ENCODE data around the gene ZMIZ1.

The ZMIZ1 gene

DNA sequence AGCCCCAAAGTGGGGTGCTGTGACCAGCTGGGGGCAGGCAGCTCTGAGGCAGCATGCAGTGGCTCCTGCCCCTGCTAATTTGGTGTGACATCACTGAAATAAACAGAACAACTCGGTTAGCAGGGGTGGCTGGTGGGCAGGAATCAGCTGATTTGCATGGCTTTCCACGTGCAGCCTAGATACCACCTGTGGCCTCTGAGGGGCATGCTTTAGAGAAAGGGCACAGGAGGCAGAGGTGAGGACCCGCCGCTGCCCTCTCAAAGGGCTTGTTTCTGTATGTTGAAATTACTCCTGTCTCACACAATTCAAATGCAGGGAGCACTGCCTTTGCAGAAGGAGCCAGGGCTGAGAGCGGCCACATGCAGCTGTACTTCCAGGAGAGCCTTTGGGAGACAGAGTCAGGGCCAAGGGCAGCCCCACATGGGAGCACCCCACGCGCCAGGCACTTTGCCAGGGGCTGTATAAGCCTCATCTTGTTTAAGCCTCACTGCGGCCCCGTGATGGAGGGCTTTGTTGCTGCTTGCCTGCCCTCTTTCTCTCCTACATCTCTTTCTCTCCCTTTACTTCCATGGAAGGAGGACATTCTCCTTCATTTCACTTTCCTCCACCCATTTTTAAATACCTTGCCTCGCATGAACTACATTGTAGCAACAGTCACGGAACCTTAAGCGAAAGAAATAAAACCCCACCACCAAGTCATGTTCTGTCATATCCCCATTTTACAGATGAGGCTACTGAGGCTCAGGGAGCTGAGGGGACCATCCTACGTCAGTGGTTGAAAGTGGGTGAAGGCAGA, 137.7 kb downstream of the ZMIZ1 start:
- DNase-seq (ENCODE audit: low read depth in 2 of 2) = no peak

DNA sequence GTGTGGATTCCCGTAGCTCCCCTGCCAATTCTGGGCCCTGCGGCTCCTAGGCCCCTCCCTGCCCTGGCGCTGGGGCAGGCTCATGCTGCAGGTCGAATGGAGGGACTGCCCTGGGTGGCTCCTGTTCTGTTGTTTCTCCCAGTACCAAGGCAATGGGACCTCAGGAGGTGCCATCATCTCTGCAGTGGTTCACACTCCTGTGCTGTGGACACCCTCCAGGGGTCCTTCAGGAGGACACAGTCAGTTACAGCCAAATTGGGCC, 138.3 kb downstream of the ZMIZ1 start:
- no peak for DNase-seq (ENCODE audit: low read depth in 2 of 2)

DNA sequence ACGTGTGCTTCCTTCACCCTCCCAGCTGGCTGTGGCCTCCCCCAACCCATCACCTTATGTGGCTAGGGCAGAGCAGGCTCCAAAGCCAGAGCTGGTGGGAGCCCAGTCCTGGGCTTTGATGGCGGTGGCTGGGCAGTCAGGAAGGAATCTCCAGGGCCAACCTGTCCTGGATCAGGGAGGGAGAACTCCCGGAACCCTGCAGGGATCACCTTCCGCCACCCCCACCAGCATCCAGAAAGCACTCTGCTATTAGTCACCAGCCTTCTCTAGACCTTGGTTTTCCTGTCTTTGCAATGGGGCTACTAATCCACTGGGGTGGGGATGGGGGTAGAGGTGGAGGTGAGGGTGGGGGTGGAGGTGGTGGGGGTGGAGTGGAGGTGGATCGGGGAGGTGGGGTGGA, 139.0 kb downstream of the ZMIZ1 start:
- DNase-seq (ENCODE audit: low read depth in 2 of 2) = no peak

DNA sequence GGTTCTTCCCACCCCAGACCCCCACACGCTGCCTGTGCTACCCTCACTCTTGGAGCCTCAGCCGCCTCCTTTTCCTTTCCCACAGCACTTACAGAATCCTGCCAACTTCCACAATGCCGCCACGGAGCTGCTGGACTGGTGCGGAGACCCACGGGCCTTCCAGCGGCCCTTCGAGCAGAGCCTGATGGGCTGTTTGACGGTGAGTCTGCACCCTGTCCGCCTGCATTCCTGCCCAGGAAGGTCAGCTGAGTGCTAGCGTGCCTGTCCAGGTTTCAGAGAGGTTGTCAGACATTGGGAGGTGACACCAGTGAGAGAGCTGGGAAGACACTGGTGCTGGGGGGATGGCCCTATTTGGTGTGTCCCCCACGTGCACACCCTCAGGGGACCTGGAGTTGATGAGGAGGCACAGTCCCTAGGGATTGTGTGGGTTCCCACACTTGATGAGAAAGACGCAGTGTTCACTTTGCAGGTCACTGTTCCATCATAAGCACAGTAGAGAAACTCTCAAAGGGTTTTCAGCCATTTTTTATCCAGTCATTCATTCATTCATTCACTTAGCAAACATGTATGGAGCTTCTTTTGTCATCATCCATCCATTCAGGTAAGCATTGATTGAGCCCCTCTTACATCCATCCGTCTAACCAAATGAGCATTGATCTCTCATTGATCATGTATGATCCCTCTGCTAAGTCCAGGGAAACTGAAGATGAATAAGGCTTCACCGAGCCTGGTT, 139.7 kb downstream of the ZMIZ1 start:
- DNase-seq (ENCODE audit: low read depth in 2 of 2) = no peak

DNA sequence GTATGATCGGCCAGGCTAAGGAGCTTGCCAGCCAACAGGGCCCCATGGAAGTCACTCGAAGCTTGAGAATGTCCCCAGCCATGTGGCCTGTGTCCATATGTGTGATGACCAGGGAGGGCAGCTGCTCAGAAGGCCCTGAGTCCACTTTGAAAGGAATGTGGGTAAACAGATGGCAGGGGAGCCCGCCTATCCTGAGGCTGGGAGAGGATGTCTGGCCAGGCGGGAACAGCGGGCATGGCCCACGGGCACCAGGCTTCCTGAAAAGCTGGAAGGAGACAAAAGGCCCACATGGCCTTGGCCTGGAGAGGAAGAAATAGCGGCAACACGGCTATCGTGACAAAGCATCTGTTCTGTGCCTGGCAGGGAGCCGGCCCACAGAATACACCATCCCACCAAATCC, 140.6 kb downstream of the ZMIZ1 start:
- no peak for DNase-seq (ENCODE audit: low read depth in 2 of 2)

DNA sequence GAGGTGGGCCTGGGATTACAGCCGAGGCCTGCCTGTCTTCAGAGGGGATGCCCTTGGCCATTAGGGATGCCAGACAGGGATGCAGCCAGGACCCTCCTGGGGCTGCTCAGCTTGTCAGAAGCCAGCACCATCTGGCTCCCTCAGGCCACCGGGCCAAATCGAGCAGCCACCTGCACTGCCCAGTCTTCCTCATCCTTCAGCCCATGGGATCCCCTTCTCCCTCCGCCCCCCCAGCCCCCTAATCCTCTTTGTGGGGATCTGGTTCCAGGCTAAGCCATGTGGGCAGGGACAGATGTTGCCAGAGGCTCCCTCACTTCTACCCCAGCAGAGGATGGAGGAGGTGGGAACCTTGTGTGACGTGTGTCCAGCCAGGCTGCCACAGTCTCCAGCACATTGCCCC, 141.1 kb downstream of the ZMIZ1 start:
- DNase-seq (ENCODE audit: low read depth in 2 of 2) = no peak

DNA sequence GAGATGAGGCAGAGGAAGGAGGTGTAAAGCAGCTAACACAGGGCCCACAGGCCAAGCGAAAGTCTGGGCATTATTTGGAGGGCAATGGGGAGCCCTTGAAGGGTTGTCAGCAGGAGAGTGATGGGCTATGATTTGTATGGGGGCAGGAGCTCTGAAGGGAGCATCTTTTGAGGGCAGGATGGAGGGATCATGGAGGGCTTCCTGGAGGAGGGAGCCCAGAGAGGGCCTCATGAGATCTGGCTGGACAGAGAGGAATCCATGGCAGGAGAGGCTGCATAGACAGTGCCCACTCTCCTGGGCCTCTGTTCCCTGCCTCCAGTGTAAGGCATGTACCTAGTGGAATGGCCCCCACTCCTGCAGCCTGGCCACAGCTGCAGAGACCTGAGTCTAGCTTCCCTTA, 141.9 kb downstream of the ZMIZ1 start:
- DNase-seq (ENCODE audit: low read depth in 2 of 2) = no peak

DNA sequence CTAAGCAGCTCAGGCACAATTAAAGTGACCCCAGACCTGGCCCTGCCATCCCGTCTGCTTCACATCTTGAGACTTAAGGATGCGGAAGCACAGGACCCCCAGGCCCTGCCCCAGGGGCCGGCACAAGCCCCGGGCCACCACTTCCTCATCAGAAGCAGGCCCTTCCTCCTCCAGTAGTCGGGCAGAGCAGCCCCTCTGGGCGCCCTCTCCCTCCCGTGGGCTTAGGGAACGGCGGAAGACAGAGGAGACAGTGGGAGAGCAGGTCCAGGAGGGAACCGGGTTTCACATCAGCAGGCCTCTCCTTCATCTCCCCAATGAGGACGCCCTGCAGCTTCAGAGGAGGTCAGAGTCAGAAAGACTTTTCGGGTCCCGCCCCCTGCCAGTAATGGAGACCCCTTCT, 142.8 kb downstream of the ZMIZ1 start:
- no peak for DNase-seq (ENCODE audit: low read depth in 2 of 2)

DNA sequence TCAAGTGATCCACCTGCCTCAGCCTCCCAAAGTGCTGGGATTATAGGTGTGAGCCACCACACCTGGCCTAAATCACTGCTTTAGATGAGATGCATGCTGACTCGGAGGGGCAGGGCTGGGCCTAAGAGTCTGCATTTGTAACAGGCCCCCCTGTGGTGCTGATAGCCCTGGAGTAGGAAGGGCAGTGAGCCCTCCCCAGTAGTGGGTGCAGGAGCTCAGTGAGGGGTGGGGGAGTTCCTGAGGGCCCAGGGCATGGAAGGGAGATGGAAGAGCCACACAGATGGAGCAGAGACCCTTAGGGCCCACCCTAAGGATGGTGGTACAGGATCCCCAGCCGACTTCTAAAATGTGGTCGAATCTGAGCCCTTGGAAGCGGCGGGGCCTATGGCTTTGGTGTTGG, 146.8 kb downstream of the ZMIZ1 start:
- no peak for DNase-seq (ENCODE audit: low read depth in 2 of 2)

DNA sequence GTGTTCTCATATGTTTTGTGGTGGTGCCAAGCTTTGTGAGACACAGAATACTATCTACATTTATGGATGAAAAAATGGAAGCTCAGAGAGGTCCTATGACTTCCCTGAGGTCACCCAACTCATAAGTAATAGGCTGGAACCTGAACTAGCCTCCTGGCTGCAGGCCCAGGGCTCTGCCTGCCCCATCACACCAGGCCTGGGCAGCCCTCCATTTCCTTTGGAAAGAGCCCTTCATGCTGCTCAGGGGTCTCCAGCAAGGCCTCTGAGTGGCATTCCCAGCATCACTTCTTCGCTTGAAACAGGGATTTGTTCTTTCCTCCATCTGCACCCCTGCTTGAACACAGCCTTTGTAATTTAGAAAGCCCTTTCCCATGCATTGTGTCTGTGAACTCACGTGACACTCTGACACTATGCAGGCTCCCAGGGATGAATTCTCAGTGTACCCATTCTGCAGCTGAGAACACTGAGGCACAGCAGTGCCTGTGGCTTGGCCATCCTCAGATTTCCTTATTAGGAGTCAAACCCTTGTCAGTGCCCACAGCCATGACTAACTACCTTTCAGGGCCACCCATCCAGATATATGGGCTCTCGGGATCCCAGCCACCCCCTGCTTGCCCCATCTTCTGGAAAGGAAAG, 150.7 kb downstream of the ZMIZ1 start:
- DNase-seq (ENCODE audit: low read depth in 2 of 2) = no peak

DNA sequence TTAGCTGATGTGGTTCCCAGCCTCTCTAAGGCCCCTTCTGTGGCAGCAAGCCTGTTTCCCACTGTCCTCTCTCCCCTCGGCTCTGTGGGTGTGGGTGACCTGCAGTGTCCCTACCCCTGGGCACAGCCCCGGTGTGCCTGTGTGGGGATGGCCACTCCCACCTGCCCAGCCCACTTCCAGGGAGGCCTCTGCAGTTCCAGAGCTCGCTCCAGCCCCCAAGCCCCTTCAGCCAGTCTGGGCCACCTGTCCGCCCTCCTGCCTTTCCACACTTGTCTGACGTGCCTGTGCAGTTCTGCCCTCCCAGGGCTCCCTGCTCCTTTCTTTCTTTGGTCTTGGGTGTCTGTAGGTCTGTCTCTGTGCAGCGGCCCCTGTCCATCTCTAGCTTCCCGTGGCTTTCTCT, 151.5 kb downstream of the ZMIZ1 start:
- DNase-seq (ENCODE audit: low read depth in 2 of 2) = no peak

DNA sequence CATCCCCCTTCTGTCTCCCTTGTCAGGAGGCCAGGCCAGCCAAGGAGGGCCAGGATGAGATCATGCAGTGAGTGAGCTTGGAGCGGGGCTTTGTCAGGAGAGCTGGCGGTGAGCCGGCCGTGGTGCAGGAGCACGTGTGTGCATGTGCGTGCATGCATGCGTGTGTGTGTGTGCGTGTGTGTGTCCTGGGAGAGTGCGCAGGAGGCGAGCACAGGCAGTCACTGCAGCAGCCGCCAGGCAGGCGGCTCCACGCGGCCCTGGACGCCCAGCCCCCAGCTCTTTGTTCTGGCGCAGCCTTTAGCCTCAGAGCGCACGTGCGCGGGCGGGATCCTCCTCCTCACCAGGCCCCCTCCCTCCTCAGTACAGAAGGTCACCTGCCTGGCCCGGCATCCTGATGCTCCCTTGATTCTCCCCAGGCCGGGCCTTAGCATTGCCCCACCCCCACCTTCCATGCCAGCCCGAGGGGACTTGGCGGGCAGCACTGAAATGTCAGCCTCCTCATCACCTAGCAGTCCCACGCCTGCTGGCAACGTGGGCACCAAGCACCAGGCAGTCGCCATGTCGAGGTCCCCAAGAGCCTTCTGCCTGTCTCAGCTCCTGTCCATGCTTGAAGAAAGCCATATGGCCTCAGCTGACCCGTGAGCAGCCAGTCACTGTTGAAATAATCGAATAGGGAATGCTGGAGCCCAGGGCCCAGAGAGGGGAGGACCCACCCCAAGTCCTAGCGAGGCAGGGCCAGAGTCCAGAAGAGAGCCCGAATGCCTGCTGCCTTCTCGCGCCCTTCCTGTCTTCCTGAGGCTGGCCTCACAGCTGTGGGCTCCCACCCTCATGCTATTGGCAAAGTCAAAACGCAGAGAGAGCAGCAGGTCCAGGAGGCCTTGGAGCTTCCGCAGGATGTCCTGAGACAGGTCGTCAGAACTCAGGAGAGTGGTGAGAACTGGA, 152.6 kb downstream of the ZMIZ1 start:
- no peak for DNase-seq (ENCODE audit: low read depth in 2 of 2)

DNA sequence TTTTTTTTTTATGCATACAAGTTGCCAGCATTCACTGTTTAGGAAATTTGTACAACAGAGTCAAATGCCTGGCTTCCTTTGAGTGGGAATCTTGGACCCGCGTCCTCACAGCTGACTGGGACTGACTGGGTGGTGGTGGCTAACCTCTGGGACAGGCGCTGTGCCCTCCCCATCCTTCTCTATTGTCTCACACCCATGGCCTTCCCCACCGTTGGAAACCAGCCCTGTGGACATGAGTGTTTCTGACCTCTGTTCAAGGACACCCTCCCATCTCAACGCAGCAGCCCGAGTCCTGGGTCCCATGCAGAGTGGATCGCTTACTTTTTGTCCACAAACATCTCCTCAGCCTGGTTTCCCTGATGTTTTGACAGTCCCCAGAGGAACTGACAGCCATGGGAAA, 153.4 kb downstream of the ZMIZ1 start:
- DNase-seq (ENCODE audit: low read depth in 2 of 2) = no peak

DNA sequence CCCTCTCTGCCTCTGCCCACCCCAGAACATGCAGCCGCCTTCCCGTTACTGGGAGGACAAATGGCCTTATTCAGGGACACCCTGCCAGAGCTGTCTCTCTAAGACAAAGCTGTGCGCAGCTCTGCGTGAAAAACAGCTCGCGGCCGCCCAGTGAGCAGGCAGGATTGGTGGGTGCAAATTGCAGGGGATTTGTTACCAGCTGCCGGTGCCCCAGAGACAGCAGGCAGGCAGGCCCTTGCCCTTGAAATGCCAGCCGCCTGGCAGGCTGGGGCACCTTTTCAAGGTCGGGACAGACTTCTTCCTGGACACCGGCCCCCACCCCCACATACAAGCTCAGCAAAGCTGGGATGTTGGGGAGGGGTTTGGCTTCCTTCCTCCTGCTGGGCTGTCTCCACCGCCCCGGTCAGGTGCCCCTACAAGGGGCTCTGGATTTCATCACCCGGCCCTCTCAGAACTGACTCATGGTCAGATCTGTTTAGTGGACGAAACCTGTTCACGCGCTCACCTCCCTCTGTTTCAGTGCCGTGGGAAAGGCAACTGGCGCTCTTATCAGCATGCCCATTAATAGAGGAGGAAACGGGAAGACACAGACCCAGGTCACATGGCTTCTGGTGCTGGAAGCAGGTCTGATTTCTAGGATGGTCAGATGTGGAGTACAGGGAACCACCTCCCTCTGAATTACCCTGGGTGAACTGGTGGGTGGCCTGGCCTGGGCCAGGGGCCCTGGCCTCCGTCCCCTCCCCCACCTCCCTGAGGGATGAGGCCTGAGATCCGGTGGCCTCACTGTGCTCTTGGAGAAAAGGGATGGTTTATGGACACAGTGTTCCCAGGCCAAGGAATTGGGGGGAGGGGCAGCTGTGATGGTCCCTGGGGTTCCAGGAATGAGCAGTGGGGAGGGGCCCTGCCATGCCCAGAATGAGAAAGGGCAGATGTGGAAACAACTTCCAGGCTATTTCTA, 154.6 kb downstream of the ZMIZ1 start:
- no peak for DNase-seq (ENCODE audit: low read depth in 2 of 2)

DNA sequence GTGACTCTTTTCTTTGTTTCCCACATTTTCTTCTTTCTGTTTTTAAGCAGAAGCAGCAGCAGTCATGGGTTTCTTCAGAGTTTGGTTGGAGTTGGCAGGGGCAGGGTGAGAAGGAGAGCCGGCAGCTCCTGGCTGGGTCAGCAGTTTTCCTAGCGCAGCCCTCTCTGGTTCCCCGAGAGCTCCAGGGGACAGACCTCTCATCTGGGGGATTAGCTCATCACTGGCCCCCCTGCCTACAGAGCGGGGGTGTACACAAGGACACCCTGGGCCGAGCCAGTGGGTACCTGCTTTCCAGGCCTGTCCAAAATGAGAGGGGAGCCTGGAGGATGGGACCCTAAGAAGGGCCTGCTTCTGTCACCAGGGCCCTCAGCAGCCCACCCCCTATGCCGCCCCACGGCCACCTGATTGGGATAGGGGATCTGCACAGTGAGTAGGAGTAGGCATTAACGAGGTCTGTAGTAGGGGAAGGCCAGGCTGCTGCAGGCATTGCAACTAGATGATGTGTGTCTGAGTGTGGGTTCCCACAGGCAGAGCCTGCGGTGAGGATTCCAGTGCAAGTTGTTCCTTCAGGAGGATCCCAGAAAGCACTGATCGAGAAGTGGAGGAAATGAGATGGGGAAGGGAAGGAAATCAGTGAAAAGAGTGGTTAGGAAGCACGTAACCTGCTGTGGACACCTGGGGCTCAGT, 155.6 kb downstream of the ZMIZ1 start:
- DNase-seq (ENCODE audit: low read depth in 2 of 2) = no peak

DNA sequence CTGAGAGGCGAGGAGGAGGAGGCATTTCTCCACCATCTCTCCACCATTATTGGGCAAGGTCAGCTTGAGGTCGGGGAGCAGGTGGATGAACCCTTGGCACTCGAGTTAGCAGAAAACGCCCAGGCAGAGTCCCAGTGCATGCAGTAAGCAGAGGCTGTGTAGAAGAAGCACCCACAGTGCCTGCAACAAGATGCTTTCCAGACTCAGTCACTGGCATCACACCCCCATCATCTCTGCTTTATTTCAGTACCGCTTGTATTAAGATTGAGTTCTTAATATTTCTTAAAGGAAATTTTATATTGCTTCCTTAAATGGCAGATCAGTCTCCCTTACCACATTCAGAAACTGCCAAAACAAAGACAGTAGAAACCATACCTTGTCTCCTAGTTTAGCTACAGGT, 156.2 kb downstream of the ZMIZ1 start:
- no peak for DNase-seq (ENCODE audit: low read depth in 2 of 2)

DNA sequence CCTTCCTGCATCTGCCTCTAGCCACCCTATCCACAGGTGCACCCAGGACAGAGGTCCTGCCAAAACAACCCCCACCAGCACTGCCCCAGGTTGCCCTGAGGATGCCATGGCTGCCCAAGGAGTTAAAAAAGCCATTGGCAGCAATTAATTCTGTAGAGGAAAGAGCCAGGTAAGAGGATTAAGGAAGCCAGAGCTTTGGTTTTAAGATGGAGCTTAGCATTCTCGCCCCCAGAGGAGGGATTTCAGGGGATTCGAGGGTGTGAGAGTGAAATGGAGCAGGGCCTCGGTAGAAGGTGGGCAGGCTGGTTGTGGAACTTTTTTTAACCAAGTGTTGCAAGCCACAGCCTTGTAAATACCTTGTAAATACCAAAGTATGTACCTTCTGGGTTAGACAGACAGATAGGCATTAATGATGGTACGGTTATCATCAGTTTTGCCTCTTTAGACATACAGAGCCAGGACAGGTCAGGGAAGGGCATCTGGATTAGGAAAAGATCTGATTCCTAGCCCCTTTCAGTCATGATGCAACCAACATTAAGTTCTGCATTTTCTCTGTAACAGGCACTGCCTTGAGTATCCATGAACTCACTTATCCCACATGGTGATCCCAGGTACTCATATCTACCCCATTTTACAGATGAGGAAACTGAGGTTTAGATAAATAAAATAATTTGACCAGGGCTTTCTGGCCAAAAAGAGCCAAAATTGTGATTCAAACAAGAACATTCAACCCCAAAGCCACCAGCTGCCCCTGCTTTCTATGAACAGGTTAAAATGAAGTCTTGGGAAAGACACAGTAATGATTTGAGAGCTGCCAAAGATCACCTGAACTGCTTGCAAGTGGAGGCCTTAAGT, 157.9 kb downstream of the ZMIZ1 start:
- no peak for DNase-seq (ENCODE audit: low read depth in 2 of 2)

DNA sequence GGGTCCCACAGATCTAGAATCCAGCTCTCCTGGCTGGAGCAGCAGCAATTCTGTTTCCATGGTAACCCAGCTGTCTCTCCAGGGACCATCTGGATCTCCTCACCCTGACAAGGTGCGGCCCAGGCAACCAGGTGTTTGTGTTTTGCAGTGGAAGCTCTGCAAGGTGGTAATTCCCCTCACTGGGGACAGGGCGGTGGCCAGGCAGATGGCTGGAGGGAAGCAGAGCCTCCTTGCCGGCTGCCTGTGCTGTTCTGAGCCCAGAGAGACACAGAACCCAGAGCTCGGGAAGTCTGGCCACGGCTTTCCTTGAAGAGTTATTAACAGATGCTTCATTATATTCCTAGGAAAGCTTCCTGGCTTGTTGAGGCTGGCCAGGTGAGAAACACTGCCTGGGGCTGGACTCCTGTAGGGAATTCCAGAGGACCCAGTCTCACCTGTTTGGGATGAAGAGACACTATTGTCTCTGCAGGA, 160.3 kb downstream of the ZMIZ1 start:
- no peak for DNase-seq (ENCODE audit: low read depth in 2 of 2)

DNA sequence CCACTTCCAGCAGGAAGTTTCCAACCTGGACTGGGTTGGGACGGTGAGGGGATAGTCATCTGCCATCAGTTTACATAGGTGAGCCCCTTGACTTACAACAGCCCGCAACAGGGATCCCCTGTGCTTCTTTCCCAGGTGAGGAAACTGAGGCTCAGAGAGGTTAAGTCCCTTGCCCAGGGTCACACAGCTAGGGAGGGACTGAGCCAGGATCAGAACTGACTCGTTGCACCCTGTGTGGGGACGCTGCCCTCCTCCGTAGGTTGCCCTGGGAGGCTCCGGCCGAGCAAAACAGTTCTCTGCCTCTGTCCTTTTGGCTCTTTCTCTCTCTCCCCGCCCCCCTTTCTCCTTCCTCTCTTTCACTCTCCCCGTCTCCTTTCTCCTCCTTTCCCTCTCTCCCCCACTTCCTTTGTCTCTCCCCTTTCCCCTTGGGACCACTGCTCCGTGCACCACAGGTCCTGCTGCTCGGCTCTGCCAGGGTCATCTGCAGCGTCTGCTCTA, 161.1 kb downstream of the ZMIZ1 start:
- no peak for DNase-seq (ENCODE audit: low read depth in 2 of 2)

Measured in stimulated activated CD8-positive, alpha-beta memory T cell treated with anti-CD3 and anti-CD28 coated beads, Interleukin-2, amount 100 ng/mL, for 1 hour (primary cell).